ENCODE data around the gene CAVIN2.

DNA sequence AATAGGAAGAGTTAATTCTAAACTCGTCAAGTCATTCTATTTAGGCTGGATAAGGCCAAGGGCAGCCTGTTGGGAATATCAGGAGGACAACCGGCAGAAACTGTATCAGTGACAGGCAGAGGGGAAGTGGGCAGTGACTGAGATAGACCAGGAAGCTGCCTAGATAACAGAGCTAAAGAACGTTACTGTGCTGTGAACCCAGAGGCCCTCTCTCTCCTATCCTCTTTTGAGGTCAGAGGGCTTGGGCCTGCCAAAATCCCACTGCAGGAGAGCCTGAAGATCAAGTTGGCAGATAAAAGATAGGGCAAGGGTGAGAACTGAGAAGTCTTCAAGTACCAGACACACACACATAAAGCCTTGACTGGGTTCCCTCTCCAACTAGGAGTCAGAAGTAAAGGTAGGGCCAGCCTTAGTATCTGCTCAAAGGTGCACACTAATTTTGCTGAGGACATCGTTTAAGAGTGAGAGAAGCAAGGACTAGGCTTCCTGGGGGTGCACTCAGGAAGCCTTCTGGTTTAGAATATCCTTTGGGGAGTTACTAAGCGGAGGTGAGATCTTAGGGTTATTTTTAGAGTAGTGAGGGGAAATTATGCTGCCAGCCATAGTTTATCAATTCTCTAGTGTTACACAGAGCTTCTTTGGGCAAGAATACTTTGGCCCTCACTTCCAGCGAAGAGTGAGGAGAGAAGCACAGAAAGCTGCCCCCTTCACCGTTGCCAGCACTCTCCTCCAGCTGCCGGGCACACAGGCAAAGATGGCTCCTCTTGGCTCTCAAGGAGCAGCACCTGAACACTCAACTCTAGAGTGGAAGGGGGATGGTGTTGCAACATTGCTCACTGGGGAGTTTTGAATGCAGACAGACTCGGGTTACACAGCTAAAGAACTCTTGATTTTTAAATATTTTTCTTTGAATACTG is 9.8 kb downstream of the CAVIN2 start:
- TF ChIP-seq CTCF (IDR thresholded peaks at IDR 0.05; ENCODE audit: low read length), result no peak
- no peak for TF ChIP-seq EZH2 (optimal IDR thresholded peaks at IDR 0.05; ENCODE audit: low read depth, low read length)
